ENCODE data around the gene ANO8. TPM values are rescaled to one million over a fixed set of nuclear protein-coding genes. Genes with fewer than 3 reads are reported as not detected.

The ANO8 gene
- total RNA-seq, 1 experiment from 2014 or later: 21.9 TPM

DNA sequence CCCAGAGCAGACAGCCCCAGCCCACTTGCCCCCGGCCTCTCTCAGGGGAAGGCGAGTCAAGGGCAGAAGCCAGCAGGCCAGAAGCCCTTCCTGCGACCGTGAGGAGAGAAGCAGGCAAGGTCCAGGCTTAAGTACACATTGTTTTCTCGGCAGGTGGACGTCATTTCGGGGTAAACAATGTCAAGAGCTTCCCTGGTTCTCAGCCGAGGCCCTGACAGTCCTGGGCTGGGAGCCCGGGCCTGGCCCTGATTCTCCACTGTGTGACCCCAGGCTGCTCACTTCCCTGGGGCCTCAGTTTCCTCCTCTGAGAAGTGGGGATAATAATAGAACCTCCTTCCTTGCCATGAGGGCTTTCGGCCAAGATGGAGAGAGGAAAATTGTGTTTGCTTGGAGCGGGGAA lies 23.1 kb upstream of the ANO8 start:
- H4K20me1 ChIP-seq (ENCODE audit: control insufficient read depth, insufficient read depth, insufficient read length): no peaks in the 10 kb centered on the region
- H3K56ac ChIP-seq (ENCODE audit: insufficient read length, low read depth, low read length): no peak overlapping the region
- Mint-ChIP-seq H3K36me3 (ENCODE audit: insufficient read depth in 1 of 3, low read depth in 3 of 3) (no peaks in the 10 kb centered on the region), H3K9me3 (no peaks in the 10 kb centered on the region; a peak in 1 of 5 replicates), H3K4me1 (peaks cover 6 to 7% of the 10 kb centered on the region in 2 experiments), H3K27ac (peak overlapping the region in 2 of 3 experiments; percentile 23 to 35; a peak in 1 of 7 replicates), H3K4me3 (no peak overlapping the region), H3K27me3 (ENCODE audit: low read depth) (peaks cover 5% of the 10 kb centered on the region)
- H3K9ac ChIP-seq (ENCODE audit: extremely low read depth, insufficient read length, low read length): no peak overlapping the region
- H2AFZ ChIP-seq (ENCODE audit: low read length): no peak overlapping the region
- H3K23ac ChIP-seq (ENCODE audit: insufficient read length, low read depth, low read length): no peak overlapping the region
- no peaks in the 10 kb centered on the region for H3K4me1 ChIP-seq (ENCODE audit: insufficient read depth, low read length)
- no peak overlapping the region for H3K4ac ChIP-seq (ENCODE audit: low read depth, low read length)
- no peak overlapping the region for H3T11ph ChIP-seq (ENCODE audit: low read length)
- no peak overlapping the region for H2BK5ac ChIP-seq (ENCODE audit: insufficient read length, low read length)
- no peak overlapping the region for H4K91ac ChIP-seq (ENCODE audit: insufficient read length, low read depth, low read length)
- no peak for DNase-seq
- no peaks in the 10 kb centered on the region for H3K27me3 ChIP-seq (ENCODE audit: insufficient read depth, low read length)
- no peak overlapping the region for H3K27ac ChIP-seq (ENCODE audit: insufficient read length, low read depth, low read length)
- no peak overlapping the region for H4K5ac ChIP-seq (ENCODE audit: insufficient read length, low read depth, low read length)
- no peaks in the 10 kb centered on the region for H3K23me2 ChIP-seq (ENCODE audit: insufficient read length, low read depth, low read length, poor library complexity, severe bottlenecking)
- no peak overlapping the region for H2BK120ac ChIP-seq (ENCODE audit: low read depth, low read length, poor library complexity, severe bottlenecking)
- TF ChIP-seq, protein P1, sequence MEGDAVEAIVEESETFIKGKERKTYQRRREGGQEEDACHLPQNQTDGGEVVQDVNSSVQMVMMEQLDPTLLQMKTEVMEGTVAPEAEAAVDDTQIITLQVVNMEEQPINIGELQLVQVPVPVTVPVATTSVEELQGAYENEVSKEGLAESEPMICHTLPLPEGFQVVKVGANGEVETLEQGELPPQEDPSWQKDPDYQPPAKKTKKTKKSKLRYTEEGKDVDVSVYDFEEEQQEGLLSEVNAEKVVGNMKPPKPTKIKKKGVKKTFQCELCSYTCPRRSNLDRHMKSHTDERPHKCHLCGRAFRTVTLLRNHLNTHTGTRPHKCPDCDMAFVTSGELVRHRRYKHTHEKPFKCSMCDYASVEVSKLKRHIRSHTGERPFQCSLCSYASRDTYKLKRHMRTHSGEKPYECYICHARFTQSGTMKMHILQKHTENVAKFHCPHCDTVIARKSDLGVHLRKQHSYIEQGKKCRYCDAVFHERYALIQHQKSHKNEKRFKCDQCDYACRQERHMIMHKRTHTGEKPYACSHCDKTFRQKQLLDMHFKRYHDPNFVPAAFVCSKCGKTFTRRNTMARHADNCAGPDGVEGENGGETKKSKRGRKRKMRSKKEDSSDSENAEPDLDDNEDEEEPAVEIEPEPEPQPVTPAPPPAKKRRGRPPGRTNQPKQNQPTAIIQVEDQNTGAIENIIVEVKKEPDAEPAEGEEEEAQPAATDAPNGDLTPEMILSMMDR (conservative IDR thresholded peaks at IDR 0.05): no peak
- H3K79me2 ChIP-seq (ENCODE audit: insufficient read depth, low read length): no peaks in the 10 kb centered on the region
- H2BK15ac ChIP-seq (ENCODE audit: low read depth, low read length): no peak overlapping the region
- WGBS (ENCODE audit: extremely low coverage, insufficient read length, low lambda C conversion rate): no CpG with 5 or more reads among the region's 11 CpGs
- no peak overlapping the region for H2AK5ac ChIP-seq (ENCODE audit: insufficient read length, low read length)
- H2BK12ac ChIP-seq (ENCODE audit: insufficient read length, low read depth, low read length): no peak overlapping the region
- no peak overlapping the region for H3K14ac ChIP-seq (ENCODE audit: insufficient read depth, low read length)
- no peak overlapping the region for H3K4me2 ChIP-seq (ENCODE audit: insufficient read depth, insufficient read length, low read length)
- no peak overlapping the region for H4K8ac ChIP-seq (replicated peaks; ENCODE audit: insufficient read length, low read depth, low read length)
- no peaks in the 10 kb centered on the region for H3K9me3 ChIP-seq (ENCODE audit: control insufficient read depth, low read depth, low read length)
- no peak overlapping the region for H2BK20ac ChIP-seq (ENCODE audit: low read depth, low read length, poor library complexity, severe bottlenecking)
- no peak overlapping the region for H3K18ac ChIP-seq (ENCODE audit: insufficient read length, low read depth, low read length)
- no peaks in the 10 kb centered on the region for H3K79me1 ChIP-seq (ENCODE audit: insufficient read depth, low read depth, low read length, poor library complexity, severe bottlenecking)
